ENCODE measurements around the gene ADAR. TPM values are rescaled to one million over a fixed set of nuclear protein-coding genes. Genes with fewer than 3 reads are reported as not detected.
A peak's percentile ranks its signal among the peaks of the same experiment; 100 is the strongest.

The ADAR gene
- total and polyA plus RNA-seq, 5 donors from 2014 or later, result 94.6 to 264 (median 110) TPM

- Histone ChIP-seq H3K36me3 (ENCODE audit: control insufficient read depth, insufficient read depth, low read length) (peaks cover 7% of the 10 kb centered on the region), H3K9me3 (ENCODE audit: control insufficient read depth in 2 of 2, low read length in 2 of 2) (no peaks in the 10 kb centered on the region), H3K27ac (ENCODE audit: insufficient read depth, low read length, poor library complexity, severe bottlenecking) (no peak overlapping the region), H3K27me3 (ENCODE audit: control insufficient read depth, insufficient read depth, low read length) (no peaks in the 10 kb centered on the region), H3K4me3 (ENCODE audit: low read depth, low read length) (no peak overlapping the region), H3K4me1 (ENCODE audit: control insufficient read depth, insufficient read depth, low read length, poor library complexity, severe bottlenecking) (peaks cover 14% of the 10 kb centered on the region)
- Mint-ChIP-seq H3K36me3 (peaks cover 3% of the 10 kb centered on the region), H3K27me3 (no peaks in the 10 kb centered on the region), H3K4me3 (peak overlapping the region in 1 of 4 donors; percentile 5), H3K27ac (peak overlapping the region; percentile 71 to 86 (median 78)), H3K9me3 (no peaks in the 10 kb centered on the region), H3K4me1 (peaks cover 11 to 62% (median 34%) of the 10 kb centered on the region in 4 donors)
- ATAC-seq (ENCODE audit: low read depth in 2 of 2), result peak in 1 of 2 donors; percentile 36
- peak in 1 of 3 donors; percentile 52 for DNase-seq
Measured at GRCh38 chr1:154614901-154615300, 6.9 kb upstream of the ADAR start.

GRCh38 chr1:154614247-154614646 is 6.3 kb upstream of the ADAR start:
- peak overlapping the region in 2 of 3 donors; percentile 71 to 86 for H3K27ac Mint-ChIP-seq
- H3K36me3 ChIP-seq (ENCODE audit: control insufficient read depth, insufficient read depth, low read length), result peaks cover 4% of the 10 kb centered on the region
- H3K9me3 ChIP-seq (ENCODE audit: control insufficient read depth in 2 of 2, low read length in 2 of 2), result no peaks in the 10 kb centered on the region
- no peak for ATAC-seq (ENCODE audit: low read depth in 2 of 2)
- no peak overlapping the region for H3K4me3 Mint-ChIP-seq
- no peaks in the 10 kb centered on the region for H3K27me3 ChIP-seq (ENCODE audit: control insufficient read depth, insufficient read depth, low read length)
- H3K36me3 Mint-ChIP-seq, result peaks cover 3% of the 10 kb centered on the region
- no peak overlapping the region for H3K27ac ChIP-seq (ENCODE audit: insufficient read depth, low read length, poor library complexity, severe bottlenecking)
- no peak overlapping the region for H3K4me3 ChIP-seq (ENCODE audit: low read depth, low read length)
- H3K4me1 Mint-ChIP-seq, result peaks cover 18 to 62% (median 39%) of the 10 kb centered on the region in 4 donors
- no peaks in the 10 kb centered on the region for H3K27me3 Mint-ChIP-seq
- H3K9me3 Mint-ChIP-seq, result no peaks in the 10 kb centered on the region
- no peak for DNase-seq
- H3K4me1 ChIP-seq (ENCODE audit: control insufficient read depth, insufficient read depth, low read length, poor library complexity, severe bottlenecking), result peaks cover 21% of the 10 kb centered on the region

DNA sequence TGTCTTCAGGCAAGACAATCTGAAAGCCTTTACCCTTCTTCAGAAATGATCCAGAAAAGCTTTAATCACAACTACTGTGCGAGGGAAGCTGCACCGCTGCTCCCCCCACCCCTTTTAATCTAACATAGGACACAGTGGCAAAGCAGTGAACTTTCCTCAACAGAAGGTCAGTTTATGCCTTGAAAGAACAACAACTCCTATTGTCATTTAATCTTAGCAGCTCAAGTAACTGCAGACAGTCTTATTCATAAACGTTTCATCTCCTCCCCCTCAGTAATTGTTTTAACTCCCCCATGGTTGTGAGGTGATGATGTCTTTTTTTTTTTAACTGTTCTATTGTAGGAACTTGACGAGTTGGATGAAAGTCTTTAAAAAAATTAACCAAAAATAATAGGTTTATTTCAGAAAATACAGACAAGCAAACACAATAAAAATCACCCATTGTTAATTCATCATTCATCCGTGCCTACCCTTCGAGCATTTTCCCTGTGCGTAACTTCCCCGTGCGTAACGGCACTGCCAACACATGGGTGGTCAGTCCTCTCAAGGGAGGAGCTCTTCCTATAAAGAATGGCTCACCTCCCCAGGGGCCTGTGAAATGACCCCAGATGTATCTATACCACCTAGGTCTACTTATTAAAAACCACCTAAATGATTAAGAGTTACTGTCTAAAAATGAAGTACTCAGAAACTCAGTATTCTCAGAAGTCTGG is 3.3 kb upstream of the ADAR start:
- Histone ChIP-seq H3K4me1 (ENCODE audit: control insufficient read depth, insufficient read depth, low read length, poor library complexity, severe bottlenecking) (peaks cover 43% of the 10 kb centered on the region), H3K9me3 (ENCODE audit: control insufficient read depth in 2 of 2, low read length in 2 of 2) (no peaks in the 10 kb centered on the region), H3K36me3 (ENCODE audit: control insufficient read depth, insufficient read depth, low read length) (no peaks in the 10 kb centered on the region), H3K27me3 (ENCODE audit: control insufficient read depth, insufficient read depth, low read length) (no peaks in the 10 kb centered on the region), H3K4me3 (ENCODE audit: low read depth, low read length) (no peak overlapping the region), H3K27ac (ENCODE audit: insufficient read depth, low read length, poor library complexity, severe bottlenecking) (peak overlapping the region; percentile 15)
- no peaks in the 10 kb centered on the region for H3K27me3 Mint-ChIP-seq
- H3K4me3 Mint-ChIP-seq, result peak overlapping the region in 2 of 4 donors; percentile 50 to 51
- DNase-seq (no peak), ATAC-seq (ENCODE audit: low read depth in 2 of 2) (no peak)
- no peaks in the 10 kb centered on the region for H3K36me3 Mint-ChIP-seq
- peaks cover 18 to 63% (median 48%) of the 10 kb centered on the region in 4 donors for H3K4me1 Mint-ChIP-seq
- H3K9me3 Mint-ChIP-seq, result no peaks in the 10 kb centered on the region
- H3K27ac Mint-ChIP-seq, result peak overlapping the region in 2 of 3 donors; percentile 52 to 100

GRCh38 chr1:154609398-154610380 is 1.7 kb upstream of the ADAR start:
- H3K4me3 ChIP-seq (ENCODE audit: low read depth, low read length), result peak overlapping the region; percentile 89
- H3K27me3 ChIP-seq (ENCODE audit: control insufficient read depth, insufficient read depth, low read length), result no peaks in the 10 kb centered on the region
- ATAC-seq (ENCODE audit: low read depth in 2 of 2) (peak; percentile 39 to 55), DNase-seq (peak; percentile 25 to 74 (median 62))
- peaks cover 50% of the 10 kb centered on the region for H3K4me1 ChIP-seq (ENCODE audit: control insufficient read depth, insufficient read depth, low read length, poor library complexity, severe bottlenecking)
- no peaks in the 10 kb centered on the region for H3K27me3 Mint-ChIP-seq
- H3K4me3 Mint-ChIP-seq, result peak overlapping the region; percentile 97 to 99 (median 98)
- no peaks in the 10 kb centered on the region for H3K36me3 Mint-ChIP-seq
- no peaks in the 10 kb centered on the region for H3K9me3 ChIP-seq (ENCODE audit: control insufficient read depth in 2 of 2, low read length in 2 of 2)
- H3K27ac Mint-ChIP-seq, result peak overlapping the region; percentile 99 to 100 (median 100)
- peaks cover 25 to 66% (median 56%) of the 10 kb centered on the region in 4 donors for H3K4me1 Mint-ChIP-seq
- H3K9me3 Mint-ChIP-seq, result no peaks in the 10 kb centered on the region
- peaks cover 6% of the 10 kb centered on the region for H3K36me3 ChIP-seq (ENCODE audit: control insufficient read depth, insufficient read depth, low read length)
- H3K27ac ChIP-seq (ENCODE audit: insufficient read depth, low read length, poor library complexity, severe bottlenecking), result peak overlapping the region; percentile 95

DNA sequence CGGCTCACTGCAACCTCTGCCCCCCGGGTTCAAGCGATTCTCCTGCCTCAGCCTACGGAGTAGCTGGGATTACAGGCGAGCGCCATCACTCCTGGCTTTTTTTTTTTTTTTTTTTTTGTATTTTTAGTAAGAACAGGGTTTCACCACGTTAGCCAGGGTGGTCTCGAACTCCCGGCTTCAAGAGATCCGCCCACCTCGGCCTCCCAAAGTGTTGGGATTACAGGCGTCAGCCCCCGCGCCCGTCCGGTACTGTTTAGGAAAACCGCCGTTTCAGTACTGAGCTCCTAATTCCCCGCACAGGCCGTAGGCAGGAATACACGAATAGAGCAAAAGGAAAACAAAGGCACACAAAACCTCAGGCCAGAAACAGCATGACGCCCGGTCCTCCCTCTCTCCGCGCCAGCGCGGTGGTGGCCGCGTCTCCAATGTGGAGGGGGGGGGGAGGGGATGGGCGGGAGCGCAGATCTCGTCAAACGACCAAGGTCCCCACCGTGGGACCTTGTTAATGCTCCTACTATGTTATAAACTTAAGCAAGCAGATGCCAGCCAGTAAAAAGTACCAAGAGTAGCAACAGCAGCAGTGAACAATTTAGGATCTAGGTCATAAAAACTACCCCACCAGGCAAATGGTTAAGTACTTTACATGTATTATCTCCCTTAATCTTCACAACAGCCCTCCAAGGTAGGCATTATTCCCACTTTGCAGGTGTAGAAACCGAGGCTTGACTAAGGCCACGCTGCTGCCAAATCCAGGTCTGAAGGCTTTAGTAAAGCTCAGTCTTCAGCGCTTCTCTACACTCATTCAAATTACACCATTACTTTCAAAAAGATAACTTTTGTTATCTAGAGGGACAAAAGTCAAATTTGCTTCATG is 648 bp upstream of the ADAR start:
- peak overlapping the region; percentile 99 to 100 (median 100) for H3K27ac Mint-ChIP-seq
- peaks cover 3% of the 10 kb centered on the region for H3K36me3 Mint-ChIP-seq
- Histone ChIP-seq H3K27me3 (ENCODE audit: control insufficient read depth, insufficient read depth, low read length) (no peaks in the 10 kb centered on the region), H3K27ac (ENCODE audit: insufficient read depth, low read length, poor library complexity, severe bottlenecking) (peak overlapping the region; percentile 95), H3K36me3 (ENCODE audit: control insufficient read depth, insufficient read depth, low read length) (peaks cover 13% of the 10 kb centered on the region), H3K4me3 (ENCODE audit: low read depth, low read length) (peak overlapping the region; percentile 89), H3K4me1 (ENCODE audit: control insufficient read depth, insufficient read depth, low read length, poor library complexity, severe bottlenecking) (peaks cover 59% of the 10 kb centered on the region), H3K9me3 (ENCODE audit: control insufficient read depth in 2 of 2, low read length in 2 of 2) (no peaks in the 10 kb centered on the region)
- ATAC-seq (ENCODE audit: low read depth in 2 of 2), result no peak
- no peaks in the 10 kb centered on the region for H3K9me3 Mint-ChIP-seq
- no peaks in the 10 kb centered on the region for H3K27me3 Mint-ChIP-seq
- H3K4me1 Mint-ChIP-seq, result peaks cover 36 to 69% (median 61%) of the 10 kb centered on the region in 4 donors
- peak in 2 of 3 donors; percentile 36 to 52 for DNase-seq
- peak overlapping the region; percentile 97 to 99 (median 98) for H3K4me3 Mint-ChIP-seq

DNA sequence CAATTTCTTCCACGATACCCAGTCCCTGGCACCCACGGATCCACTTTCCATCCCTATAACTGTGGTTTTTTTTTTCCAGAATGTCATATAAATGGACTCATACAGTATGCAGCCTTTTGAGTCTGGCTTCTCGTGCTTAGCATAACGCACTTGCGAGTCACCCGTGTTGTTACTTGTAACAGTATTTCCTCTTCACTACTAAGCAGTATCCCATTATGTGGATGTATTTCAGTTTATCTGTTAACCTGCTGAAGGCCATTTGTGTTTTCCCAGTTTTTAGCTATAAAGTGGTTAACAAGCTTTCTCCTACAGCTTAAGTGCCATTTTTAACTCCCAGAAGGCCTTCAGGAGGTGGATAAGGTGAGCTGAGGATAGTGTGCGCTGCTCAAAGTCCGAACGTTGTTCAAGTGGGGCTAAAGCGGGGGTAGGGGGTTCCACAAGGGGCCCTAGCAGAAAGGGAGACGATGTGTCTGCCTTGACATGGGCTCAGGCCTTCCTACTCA is 829 bp downstream of the ADAR start:
- DNase-seq (peak in 2 of 3 donors; percentile 14 to 51), ATAC-seq (ENCODE audit: low read depth in 2 of 2) (no peak)
- H3K4me1 Mint-ChIP-seq, result peaks cover 36 to 84% (median 68%) of the 10 kb centered on the region in 4 donors
- peak overlapping the region; percentile 99 to 100 (median 100) for H3K27ac Mint-ChIP-seq
- no peaks in the 10 kb centered on the region for H3K27me3 Mint-ChIP-seq
- peak overlapping the region; percentile 97 to 99 (median 98) for H3K4me3 Mint-ChIP-seq
- H3K9me3 ChIP-seq (ENCODE audit: control insufficient read depth in 2 of 2, low read length in 2 of 2), result no peaks in the 10 kb centered on the region
- peaks cover 4% of the 10 kb centered on the region for H3K36me3 Mint-ChIP-seq
- peaks cover 25% of the 10 kb centered on the region for H3K36me3 ChIP-seq (ENCODE audit: control insufficient read depth, insufficient read depth, low read length)
- H3K4me3 ChIP-seq (ENCODE audit: low read depth, low read length), result peak overlapping the region; percentile 90
- peaks cover 71% of the 10 kb centered on the region for H3K4me1 ChIP-seq (ENCODE audit: control insufficient read depth, insufficient read depth, low read length, poor library complexity, severe bottlenecking)
- H3K27me3 ChIP-seq (ENCODE audit: control insufficient read depth, insufficient read depth, low read length), result no peaks in the 10 kb centered on the region
- peak overlapping the region; percentile 95 for H3K27ac ChIP-seq (ENCODE audit: insufficient read depth, low read length, poor library complexity, severe bottlenecking)
- H3K9me3 Mint-ChIP-seq, result no peaks in the 10 kb centered on the region

All from CD4-positive, CD25-positive, alpha-beta regulatory T cell (primary cell).